Immature natural killer cell (primary cell): Measurements from ENCODE around the gene ANKRD23. TPM values are rescaled to one million over a fixed set of nuclear protein-coding genes. Genes with fewer than 3 reads are reported as not detected.

ENCODE experiments used
- DNase-seq, 3 donors: peaks; one replicate each; pipeline ENCODE4 v3.0.0; 2022; ENCODE audit warnings: mixed read lengths in 1 of 3
- H3K27ac Mint-ChIP-seq, 6 donors: one replicate each; pipeline ENCODE4 v1.8.0; 2020; ENCODE audit warnings: mixed read lengths in 6 of 6, mild to moderate bottlenecking in 5 of 6, inconsistent platforms in 4 of 6, moderate library complexity in 3 of 6
- H3K27me3 Mint-ChIP-seq, 3 donors: one replicate each; pipeline ENCODE4 v1.8.0; 2020 to 2021; ENCODE audit warnings: low read depth in 3 of 3, mild to moderate bottlenecking in 3 of 3, mixed read lengths in 3 of 3, moderate library complexity in 3 of 3, inconsistent platforms in 1 of 3
- H3K36me3 Mint-ChIP-seq, 3 donors: one replicate each; pipeline ENCODE4 v1.8.0; 2020; ENCODE audit warnings: mixed read lengths in 3 of 3, inconsistent platforms in 2 of 3, mild to moderate bottlenecking in 2 of 3
- H3K4me1 Mint-ChIP-seq, 2 donors: one replicate each; pipeline ENCODE4 v1.8.0; 2020; ENCODE audit warnings: inconsistent platforms in 2 of 2, mild to moderate bottlenecking in 2 of 2, mixed read lengths in 2 of 2, moderate library complexity in 1 of 2
- H3K4me3 Mint-ChIP-seq, 5 donors: one replicate each; pipeline ENCODE4 v1.8.0; 2020; ENCODE audit warnings: mild to moderate bottlenecking in 5 of 5, mixed read lengths in 5 of 5, inconsistent platforms in 3 of 5, moderate library complexity in 3 of 5
- H3K9me3 Mint-ChIP-seq, 6 donors: one replicate each; pipeline ENCODE4 v1.8.0; 2020; ENCODE audit warnings: mild to moderate bottlenecking in 6 of 6, mixed read lengths in 6 of 6, inconsistent platforms in 4 of 6, moderate library complexity in 3 of 6
- polyA plus RNA-seq, 3 donors: library from polyadenylated mRNA; unstranded; fragments of 300-500 nt; fragmentation: Illumina TruSeq; gene quantifications; one replicate each; pipeline ENCODE4 v1.2.3, GENCODE V29; 2021

Gene ANKRD23
- polyA plus RNA-seq, 3 donors from 2014 or later, result 1.3 TPM; not detected in 2

DNA sequence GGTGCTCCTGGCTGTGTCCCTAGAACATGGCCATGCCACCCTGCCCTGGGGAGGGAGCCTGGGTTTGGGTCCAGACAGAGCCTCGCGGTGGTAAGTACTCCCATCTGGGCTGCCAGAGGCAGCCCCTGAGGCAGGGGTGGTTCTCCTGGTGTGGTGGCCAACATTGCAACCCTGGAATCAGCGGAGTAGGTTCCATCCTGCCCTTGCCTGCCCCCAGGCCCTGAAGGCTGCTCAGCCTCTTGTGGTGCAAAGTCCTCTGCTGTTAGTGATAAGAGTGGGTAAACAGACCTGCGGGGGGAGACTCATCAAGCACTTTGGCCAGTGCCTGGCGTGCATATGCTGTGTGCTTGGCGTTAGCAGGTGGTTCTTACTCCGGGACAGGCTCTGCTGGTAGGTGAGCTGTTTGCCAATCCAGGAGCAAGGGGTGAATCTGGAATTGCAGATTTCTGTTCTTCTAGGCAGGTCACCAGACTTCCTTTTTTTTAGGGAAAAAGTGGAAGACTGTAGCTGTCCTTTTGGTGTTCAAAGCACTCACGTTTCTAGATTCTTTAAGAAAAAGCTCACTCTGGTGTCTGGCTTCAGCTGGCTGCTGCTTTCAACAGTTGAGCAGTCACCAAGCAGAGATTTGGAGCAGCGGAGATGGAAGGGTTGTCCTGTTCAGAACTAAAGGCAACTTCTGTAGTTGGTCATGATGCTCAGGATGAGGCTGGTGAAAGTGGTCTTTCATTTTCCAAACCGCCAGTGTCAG is 24.5 kb downstream of the ANKRD23 start:
- H3K27me3 Mint-ChIP-seq, result peaks cover 0 to 21% (median 2%) of the 10 kb centered on the region in 3 donors
- peaks cover 3 to 14% (median 13%) of the 10 kb centered on the region in 3 donors for H3K36me3 Mint-ChIP-seq
- DNase-seq, result no peak
- peak overlapping the region in 1 of 6 donors; percentile 43 for H3K27ac Mint-ChIP-seq
- H3K4me1 Mint-ChIP-seq, result peaks cover 58 to 62% of the 10 kb centered on the region in 2 donors
- no peaks in the 10 kb centered on the region for H3K9me3 Mint-ChIP-seq
- peak overlapping the region; percentile 31 to 85 (median 83) for H3K4me3 Mint-ChIP-seq

DNA sequence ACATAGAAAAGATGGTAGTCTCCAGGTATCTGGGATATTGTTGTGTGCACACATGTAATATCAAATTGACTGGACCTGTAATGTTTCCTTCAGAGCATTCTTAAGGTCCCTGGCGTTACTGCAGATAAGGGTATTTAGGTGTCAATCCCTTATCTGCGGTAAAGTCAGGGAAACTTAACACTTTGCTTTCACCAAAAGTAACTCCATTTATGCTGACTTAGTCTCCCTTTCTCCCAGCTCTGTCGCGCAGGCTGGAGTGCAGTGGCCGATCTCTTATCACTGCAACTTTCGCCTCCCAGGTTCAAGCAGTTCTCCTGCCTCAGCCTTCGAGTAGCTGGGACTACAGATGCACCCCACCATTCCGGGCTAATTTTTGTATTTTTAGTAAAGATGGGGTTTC is 25.9 kb downstream of the ANKRD23 start:
- no peak for DNase-seq
- peaks cover 62 to 64% of the 10 kb centered on the region in 2 donors for H3K4me1 Mint-ChIP-seq
- H3K27ac Mint-ChIP-seq, result peak overlapping the region; percentile 36 to 81 (median 52)
- peak overlapping the region; percentile 80 to 85 (median 83) for H3K4me3 Mint-ChIP-seq
- H3K9me3 Mint-ChIP-seq, result no peaks in the 10 kb centered on the region
- peaks cover 3 to 14% (median 13%) of the 10 kb centered on the region in 3 donors for H3K36me3 Mint-ChIP-seq
- H3K27me3 Mint-ChIP-seq, result peaks cover 0 to 21% (median 2%) of the 10 kb centered on the region in 3 donors

DNA sequence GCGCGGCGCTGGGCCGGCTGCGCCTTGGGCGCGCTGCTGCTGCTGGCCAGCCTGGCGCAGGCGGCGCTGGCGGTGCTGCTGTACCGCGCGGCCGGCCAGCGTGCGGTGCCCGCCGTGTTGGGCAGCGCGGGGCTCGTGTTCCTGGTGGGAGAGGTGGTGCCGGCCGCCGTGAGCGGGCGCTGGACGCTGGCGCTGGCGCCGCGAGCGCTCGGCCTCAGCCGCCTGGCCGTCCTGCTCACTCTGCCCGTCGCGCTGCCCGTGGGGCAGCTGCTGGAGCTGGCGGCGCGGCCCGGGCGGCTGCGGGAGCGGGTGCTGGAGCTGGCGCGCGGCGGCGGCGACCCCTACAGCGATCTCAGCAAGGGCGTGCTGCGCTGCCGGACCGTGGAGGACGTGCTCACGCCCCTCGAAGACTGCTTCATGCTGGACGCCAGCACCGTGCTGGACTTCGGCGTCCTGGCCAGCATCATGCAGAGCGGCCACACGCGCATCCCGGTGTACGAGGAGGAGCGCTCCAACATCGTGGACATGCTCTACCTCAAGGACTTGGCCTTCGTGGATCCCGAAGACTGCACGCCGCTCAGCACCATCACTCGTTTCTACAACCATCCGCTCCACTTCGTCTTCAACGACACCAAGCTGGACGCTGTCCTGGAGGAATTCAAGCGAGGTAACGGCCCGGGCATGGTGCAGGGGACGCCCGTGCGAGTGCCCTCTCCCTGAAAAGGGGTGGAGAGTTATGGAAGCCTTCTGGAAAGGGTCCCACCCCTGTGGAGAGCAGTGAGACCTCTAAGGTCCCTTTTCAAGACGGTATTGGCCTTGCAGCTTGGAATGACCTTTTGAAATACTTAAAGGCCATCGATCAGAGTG is 26.8 kb downstream of the ANKRD23 start:
- peaks cover 66 to 72% of the 10 kb centered on the region in 2 donors for H3K4me1 Mint-ChIP-seq
- H3K27me3 Mint-ChIP-seq, result peaks cover 0 to 21% (median 2%) of the 10 kb centered on the region in 3 donors
- peak overlapping the region; percentile 80 to 85 (median 83) for H3K4me3 Mint-ChIP-seq
- H3K36me3 Mint-ChIP-seq, result peaks cover 9 to 14% (median 13%) of the 10 kb centered on the region in 3 donors
- no peak for DNase-seq
- H3K27ac Mint-ChIP-seq, result peak overlapping the region in 4 of 6 donors; percentile 39 to 76 (median 63)
- H3K9me3 Mint-ChIP-seq, result no peaks in the 10 kb centered on the region

- peak within 1 kb of the TSS; percentile 87 to 97 (median 92) for H3K27ac Mint-ChIP-seq
- DNase-seq, result peak; percentile 97 to 98 (median 98)
- peaks cover 9 to 14% (median 10%) of the 10 kb centered on the region in 3 donors for H3K36me3 Mint-ChIP-seq
- no peaks in the 10 kb centered on the region for H3K9me3 Mint-ChIP-seq
- peaks cover 64 to 71% of the 10 kb centered on the region in 2 donors for H3K4me1 Mint-ChIP-seq
- H3K27me3 Mint-ChIP-seq, result peaks cover 0 to 21% (median 2%) of the 10 kb centered on the region in 3 donors
- H3K4me3 Mint-ChIP-seq, result peak within 1 kb of the TSS; percentile 88 to 97 (median 94)
Measured at GRCh38 chr2:96816127-96816835, 27.5 kb downstream of the ANKRD23 start, which contains the start of gene CNNM3. Gene CNNM3 (plus strand): TSS chr2:96816268. CDS start chr2:96816278, 10 bp downstream.

DNA sequence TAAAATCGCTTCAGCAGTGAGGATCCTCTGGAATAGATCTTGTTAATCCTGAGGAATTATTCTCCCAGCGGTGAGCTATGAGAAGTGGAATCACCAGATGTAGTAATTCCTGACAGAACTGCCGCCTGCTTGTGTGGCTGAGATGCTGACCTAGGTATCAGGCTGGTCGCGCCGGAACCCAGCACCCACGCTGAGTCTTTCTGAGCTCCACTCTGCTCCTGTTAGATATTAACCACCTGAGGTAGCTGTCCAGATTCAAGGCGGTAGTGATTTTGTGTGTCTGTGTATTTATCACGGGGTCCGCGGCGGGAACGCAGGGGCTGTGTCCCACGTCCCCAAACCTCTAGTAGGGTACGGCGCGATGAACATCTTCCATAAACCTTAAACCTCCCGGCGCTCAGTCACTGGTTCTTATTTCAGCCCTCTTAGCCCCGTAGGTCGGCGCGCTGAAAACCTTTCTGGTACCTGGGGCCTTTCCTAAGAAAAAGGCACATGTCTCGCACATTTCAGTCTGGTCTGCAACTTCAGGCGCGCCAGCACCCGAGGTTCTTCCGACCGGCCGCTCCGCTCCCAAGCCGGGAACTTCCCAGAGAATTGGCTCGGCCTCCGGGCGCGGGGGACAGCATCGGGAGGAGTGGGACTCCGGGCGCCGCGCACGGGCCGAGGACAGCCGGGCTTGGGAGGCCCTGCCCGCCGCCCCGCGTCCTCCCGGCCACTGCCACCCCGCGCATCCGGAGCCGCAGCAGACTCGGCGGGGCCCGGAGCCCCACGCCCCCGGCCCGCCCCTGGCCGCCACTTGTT is 28.3 kb downstream of the ANKRD23 start:
- Mint-ChIP-seq H3K27me3 (peaks cover 0 to 21% (median 2%) of the 10 kb centered on the region in 3 donors), H3K27ac (peak overlapping the region; percentile 87 to 97 (median 92)), H3K36me3 (peaks cover 9 to 12% (median 10%) of the 10 kb centered on the region in 3 donors), H3K9me3 (no peaks in the 10 kb centered on the region), H3K4me3 (peak overlapping the region; percentile 88 to 97 (median 94)), H3K4me1 (peaks cover 56 to 64% of the 10 kb centered on the region in 2 donors)
- DNase-seq, result peak in 2 of 3 donors; percentile 25 to 36

- Mint-ChIP-seq H3K4me3 (peak overlapping the region in 2 of 5 donors; percentile 23 to 33), H3K4me1 (peaks cover 40 to 45% of the 10 kb centered on the region in 2 donors), H3K9me3 (no peaks in the 10 kb centered on the region), H3K36me3 (peaks cover 0 to 12% (median 4%) of the 10 kb centered on the region in 3 donors), H3K27me3 (peaks cover 0 to 19% (median 2%) of the 10 kb centered on the region in 3 donors), H3K27ac (no peak overlapping the region)
- DNase-seq, result no peak
Measured at GRCh38 chr2:96813656-96814055, 30.2 kb downstream of the ANKRD23 start.

GRCh38 chr2:96811917-96812316 is 31.9 kb downstream of the ANKRD23 start:
- peaks cover 0 to 9% (median 0%) of the 10 kb centered on the region in 3 donors for H3K36me3 Mint-ChIP-seq
- H3K4me3 Mint-ChIP-seq, result no peak overlapping the region
- H3K27ac Mint-ChIP-seq, result peak overlapping the region in 1 of 6 donors; percentile 72
- H3K27me3 Mint-ChIP-seq, result peaks cover 0 to 8% (median 2%) of the 10 kb centered on the region in 3 donors
- no peak for DNase-seq
- H3K4me1 Mint-ChIP-seq, result peaks cover 34 to 37% of the 10 kb centered on the region in 2 donors
- H3K9me3 Mint-ChIP-seq, result no peaks in the 10 kb centered on the region

GRCh38 chr2:96810783-96811192 is 33.0 kb downstream of the ANKRD23 start:
- Mint-ChIP-seq H3K9me3 (no peaks in the 10 kb centered on the region), H3K27ac (peak overlapping the region in 3 of 6 donors; percentile 26 to 72 (median 32)), H3K27me3 (peaks cover 4 to 12% (median 10%) of the 10 kb centered on the region in 3 donors), H3K4me1 (peaks cover 43 to 48% of the 10 kb centered on the region in 2 donors), H3K36me3 (peaks cover 0 to 9% (median 2%) of the 10 kb centered on the region in 3 donors), H3K4me3 (no peak overlapping the region)
- no peak for DNase-seq

GRCh38 chr2:96809951-96810782 is 33.7 kb downstream of the ANKRD23 start:
- peak overlapping the region in 4 of 6 donors; percentile 2 to 62 (median 44) for H3K27ac Mint-ChIP-seq
- H3K27me3 Mint-ChIP-seq, result peaks cover 4 to 12% (median 10%) of the 10 kb centered on the region in 3 donors
- peaks cover 0 to 9% (median 2%) of the 10 kb centered on the region in 3 donors for H3K36me3 Mint-ChIP-seq
- peaks cover 38 to 43% of the 10 kb centered on the region in 2 donors for H3K4me1 Mint-ChIP-seq
- no peak overlapping the region for H3K4me3 Mint-ChIP-seq
- no peak for DNase-seq
- H3K9me3 Mint-ChIP-seq, result no peaks in the 10 kb centered on the region

DNA sequence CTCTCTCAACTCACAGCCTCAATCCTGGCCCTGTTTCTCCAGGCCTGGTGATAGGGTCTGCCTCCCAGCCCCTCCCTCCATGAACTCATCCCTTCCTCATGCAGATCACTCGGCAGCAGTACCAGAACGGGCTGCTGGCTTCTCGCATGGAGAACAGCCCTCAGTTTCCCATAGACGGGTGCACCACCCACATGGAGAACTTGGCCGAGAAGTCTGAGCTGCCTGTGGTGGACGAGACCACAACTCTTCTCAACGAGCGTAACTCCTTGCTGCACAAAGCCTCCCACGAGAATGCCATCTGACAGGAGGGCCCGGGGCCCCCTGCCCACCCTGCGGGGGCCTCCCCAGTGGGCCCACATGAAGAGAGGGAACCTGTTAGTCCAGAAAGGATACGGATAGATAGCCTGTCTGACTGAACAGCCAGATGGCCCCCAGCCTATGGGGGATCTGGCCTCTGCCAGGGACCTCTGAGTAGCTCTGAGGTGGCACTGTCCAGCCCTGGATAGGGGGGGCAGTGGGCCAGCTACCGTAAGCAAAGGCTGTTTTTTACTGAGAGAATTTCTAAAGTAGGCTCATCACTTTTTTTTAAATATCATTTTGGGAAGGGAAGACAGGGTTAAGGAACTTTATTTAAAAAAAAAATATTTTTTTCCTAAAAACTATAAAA is 34.5 kb downstream of the ANKRD23 start:
- DNase-seq, result no peak
- peaks cover 0 to 9% (median 2%) of the 10 kb centered on the region in 3 donors for H3K36me3 Mint-ChIP-seq
- peak overlapping the region in 2 of 5 donors; percentile 10 to 17 for H3K4me3 Mint-ChIP-seq
- peak overlapping the region in 5 of 6 donors; percentile 62 to 85 (median 81) for H3K27ac Mint-ChIP-seq
- H3K27me3 Mint-ChIP-seq, result peaks cover 4 to 7% (median 7%) of the 10 kb centered on the region in 3 donors
- H3K9me3 Mint-ChIP-seq, result no peaks in the 10 kb centered on the region
- H3K4me1 Mint-ChIP-seq, result peaks cover 36 to 38% of the 10 kb centered on the region in 2 donors

DNA sequence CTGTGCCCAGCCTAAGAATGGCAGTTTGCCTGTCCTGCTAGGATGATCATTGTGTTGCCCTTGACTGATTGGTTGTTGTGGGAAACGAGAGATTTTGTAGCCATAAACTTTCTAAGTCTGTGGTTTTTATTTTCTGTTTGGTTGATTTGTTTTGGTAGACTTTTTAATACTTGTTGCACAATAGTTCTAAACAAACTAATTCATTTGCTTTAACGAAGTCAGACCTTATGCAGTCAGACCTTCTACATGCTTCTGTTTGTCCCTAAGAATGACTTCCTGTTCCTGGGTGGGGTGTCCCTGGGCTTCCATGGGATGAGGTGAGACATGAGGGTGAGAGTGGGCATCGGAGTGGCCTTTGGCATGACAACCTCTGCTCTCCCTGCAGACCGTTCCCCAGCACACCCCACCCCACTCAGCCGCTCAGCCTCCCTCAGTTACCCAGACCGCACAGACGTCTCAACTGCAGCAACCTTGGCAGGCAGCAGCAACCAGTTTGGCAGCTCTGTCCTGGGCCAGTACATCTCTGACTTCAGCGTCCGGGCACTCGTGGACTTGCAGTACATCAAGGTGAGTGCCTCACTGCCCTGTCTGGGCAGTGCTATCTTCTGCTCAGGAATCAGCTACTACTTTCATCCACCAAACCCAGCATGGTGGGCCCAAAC is 35.5 kb downstream of the ANKRD23 start:
- H3K4me3 Mint-ChIP-seq, result peak overlapping the region in 4 of 5 donors; percentile 21 to 56 (median 46)
- peaks cover 33% of the 10 kb centered on the region in 2 donors for H3K4me1 Mint-ChIP-seq
- H3K36me3 Mint-ChIP-seq, result peaks cover 0 to 9% (median 2%) of the 10 kb centered on the region in 3 donors
- peaks cover 4 to 7% (median 7%) of the 10 kb centered on the region in 3 donors for H3K27me3 Mint-ChIP-seq
- H3K27ac Mint-ChIP-seq, result peak overlapping the region; percentile 89 to 100 (median 98)
- no peaks in the 10 kb centered on the region for H3K9me3 Mint-ChIP-seq
- no peak for DNase-seq
